WI38 (cell line): ENCODE results near the gene FKBP10.

ENCODE experiments used
- H3K4me3 ChIP-seq: 2 replicates; pipeline ENCODE4 v1.5.1; 2011; ENCODE audit warnings: low read depth, mild to moderate bottlenecking, control low read depth, low read length
- TF ChIP-seq, protein P1 (sequence below): IDR thresholded peaks from 2 replicates; pipeline ENCODE4 v1.5.1; 2012; ENCODE audit warnings: low read depth, mild to moderate bottlenecking, control low read depth, low read length

The FKBP10 gene

DNA sequence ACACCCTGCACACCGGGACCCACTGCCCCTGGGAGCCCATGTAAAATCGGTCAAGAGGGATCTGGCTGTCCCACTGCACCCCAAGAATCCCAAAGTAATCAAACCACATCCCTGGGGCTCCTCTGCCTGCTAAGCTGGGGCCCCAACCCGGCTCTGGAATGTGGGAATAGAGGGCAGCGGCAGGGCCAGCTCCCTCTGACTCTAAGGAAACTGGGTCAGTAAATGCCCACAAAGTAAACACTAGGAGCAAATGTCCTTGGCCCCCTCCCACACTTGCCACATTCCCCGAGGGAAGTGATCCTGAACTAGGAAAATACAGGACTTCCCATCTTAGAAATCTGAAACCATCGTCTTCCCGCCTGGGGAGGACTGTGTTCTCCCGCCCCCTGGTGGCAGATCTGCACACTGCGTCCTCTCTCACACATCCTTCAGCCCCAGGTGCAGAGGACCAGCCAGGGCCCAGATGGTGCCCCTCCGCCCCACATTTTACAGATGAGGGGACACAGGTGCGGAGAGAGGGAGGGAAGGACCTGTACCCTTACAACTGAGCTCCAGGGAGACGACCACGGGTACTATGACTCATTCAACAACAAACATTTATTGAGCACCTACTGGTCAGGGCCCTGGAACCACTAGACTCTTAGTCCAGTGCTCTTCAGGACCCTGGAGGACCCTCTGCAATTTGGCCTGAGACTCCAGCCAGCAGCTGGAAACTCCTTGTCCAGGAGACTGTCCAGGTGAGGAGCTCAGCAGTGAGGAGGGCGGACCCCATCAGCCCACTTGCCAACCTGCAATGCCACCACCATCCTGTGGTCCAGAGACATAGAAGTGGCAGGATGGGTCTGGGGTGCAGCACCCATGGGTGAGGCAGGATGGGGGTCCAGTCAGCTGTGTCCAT, 11.2 kb upstream of the FKBP10 start:
- H3K4me3 ChIP-seq = no peak overlapping the region
- TF ChIP-seq, protein P1, sequence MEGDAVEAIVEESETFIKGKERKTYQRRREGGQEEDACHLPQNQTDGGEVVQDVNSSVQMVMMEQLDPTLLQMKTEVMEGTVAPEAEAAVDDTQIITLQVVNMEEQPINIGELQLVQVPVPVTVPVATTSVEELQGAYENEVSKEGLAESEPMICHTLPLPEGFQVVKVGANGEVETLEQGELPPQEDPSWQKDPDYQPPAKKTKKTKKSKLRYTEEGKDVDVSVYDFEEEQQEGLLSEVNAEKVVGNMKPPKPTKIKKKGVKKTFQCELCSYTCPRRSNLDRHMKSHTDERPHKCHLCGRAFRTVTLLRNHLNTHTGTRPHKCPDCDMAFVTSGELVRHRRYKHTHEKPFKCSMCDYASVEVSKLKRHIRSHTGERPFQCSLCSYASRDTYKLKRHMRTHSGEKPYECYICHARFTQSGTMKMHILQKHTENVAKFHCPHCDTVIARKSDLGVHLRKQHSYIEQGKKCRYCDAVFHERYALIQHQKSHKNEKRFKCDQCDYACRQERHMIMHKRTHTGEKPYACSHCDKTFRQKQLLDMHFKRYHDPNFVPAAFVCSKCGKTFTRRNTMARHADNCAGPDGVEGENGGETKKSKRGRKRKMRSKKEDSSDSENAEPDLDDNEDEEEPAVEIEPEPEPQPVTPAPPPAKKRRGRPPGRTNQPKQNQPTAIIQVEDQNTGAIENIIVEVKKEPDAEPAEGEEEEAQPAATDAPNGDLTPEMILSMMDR = peak; percentile 88

DNA sequence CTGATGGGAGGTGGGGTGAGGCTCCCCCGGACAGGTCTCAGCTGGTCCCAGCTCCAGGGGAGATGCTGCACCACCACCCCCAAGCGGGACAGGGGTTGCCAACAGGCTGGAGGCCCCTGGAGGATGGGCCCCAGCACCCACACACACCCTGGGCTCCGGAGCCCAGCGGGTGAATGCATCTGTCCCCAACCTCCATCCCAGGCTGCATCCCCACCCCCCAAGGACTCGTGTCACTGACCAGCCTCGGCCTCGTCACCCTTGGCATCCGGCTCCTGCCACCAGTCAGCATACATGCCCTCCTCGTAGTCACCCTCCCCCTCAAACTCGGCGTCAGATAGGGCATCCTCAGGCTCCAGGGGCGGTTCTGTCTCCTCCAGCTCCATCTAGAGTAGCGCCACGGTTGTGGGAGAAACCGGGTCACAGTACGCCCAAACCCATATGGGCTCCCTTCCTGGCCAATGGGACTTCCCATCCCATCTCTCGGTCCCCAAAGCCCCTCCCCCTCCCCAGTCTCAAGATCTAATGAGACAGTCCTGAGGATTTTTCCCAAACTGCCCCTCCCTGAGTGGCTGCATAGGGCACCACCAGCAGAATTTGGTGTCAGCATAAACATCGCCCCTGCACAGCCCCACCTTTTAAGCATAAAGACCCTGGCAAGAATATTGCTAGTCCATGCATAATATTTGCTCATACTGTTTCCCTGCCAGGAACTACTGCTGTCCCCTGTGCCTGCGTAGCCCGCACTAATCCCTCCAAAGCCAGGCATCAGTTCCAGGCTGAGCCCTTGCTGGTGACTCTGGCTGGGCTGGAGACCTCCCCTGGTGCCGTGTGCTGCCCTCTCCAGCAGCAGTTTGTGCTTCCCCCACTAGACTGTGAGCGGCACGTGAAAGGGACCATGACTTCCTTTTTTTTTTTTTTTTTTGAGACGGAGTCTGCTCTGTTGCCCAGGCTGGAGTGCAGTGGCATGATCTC, 9.5 kb upstream of the FKBP10 start:
- TF ChIP-seq, protein P1 = no peak
- H3K4me3 ChIP-seq = no peak overlapping the region

DNA sequence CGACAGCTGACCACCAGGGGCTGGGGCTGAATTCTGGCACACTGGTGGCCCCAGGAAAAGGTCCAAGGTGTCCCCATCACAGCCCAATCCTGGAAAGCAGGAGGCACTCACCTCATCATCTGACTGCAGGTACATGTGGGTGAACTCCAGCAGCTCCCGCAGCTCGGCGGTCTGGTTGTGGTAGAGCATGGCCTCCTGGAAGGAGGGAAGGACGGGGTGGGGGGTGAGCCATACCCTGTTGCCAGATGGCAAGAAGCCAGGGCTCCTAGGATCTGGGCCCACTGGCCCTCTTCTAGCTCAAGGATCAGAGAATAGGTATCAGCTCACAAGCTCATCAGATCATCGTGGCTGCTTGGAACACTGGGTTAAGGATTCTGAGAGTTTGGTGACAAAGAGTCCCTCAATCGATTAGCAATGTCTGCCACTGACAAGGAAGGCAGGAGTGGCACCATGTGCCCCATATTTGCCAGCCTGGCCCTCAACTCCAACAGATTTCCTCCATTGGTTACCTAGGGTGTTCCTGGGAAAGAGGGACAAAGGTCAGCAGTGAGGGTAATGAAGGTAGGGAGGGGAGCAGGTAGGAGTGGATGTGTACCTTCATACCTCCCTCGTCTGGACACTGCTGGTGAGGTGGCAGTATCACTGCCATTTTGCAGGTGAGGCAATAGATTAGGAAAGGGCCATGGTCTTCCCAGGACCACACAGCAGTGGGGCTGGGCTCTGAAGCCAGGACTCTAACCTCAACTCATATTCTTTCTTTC, 5.9 kb upstream of the FKBP10 start:
- H3K4me3 ChIP-seq = no peak overlapping the region
- TF ChIP-seq, protein P1 = no peak

DNA sequence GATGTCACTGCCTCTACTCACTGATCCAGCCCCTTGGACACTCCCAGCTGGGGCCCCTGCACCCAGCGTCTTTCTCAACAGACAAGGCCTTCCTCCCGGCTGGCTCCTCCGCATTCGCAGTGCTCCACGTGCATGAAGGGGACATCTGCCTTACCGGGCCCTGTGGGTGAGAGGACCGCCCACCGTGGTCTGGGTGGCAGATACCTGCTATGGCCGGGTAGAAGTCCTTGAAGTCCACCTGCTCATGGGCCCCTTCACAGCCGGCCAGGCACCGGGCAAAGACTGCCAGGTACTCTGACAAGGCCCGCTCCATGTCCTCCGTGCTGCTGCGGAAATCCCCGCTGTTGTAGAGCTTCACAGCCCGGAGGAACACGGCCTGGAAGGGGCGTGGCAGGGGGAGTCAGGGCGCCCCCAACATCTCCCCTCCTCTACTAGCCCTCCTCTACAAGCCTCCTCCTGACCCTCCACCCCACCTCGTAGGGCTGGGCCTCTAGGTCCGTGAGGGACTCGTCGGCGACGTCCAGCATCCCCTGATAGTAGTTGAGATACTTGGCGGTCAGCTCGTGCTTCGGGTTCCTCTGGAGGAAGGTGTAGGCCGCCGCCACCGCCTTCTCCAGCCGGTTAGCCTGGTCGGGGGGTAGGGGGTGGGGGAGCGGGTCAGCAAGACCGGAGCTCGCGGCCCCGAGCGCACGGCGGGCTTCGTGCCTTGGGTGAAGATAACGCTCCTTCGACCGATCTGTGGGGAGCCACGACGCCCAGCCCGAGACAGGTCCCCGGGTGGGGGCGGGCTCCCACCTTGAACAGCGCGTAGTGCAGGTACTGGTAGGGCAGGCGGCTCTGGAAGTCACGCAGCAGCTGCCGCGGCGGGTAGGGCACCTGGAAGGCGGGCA, 1.9 kb upstream of the FKBP10 start:
- TF ChIP-seq, protein P1 = no peak

DNA sequence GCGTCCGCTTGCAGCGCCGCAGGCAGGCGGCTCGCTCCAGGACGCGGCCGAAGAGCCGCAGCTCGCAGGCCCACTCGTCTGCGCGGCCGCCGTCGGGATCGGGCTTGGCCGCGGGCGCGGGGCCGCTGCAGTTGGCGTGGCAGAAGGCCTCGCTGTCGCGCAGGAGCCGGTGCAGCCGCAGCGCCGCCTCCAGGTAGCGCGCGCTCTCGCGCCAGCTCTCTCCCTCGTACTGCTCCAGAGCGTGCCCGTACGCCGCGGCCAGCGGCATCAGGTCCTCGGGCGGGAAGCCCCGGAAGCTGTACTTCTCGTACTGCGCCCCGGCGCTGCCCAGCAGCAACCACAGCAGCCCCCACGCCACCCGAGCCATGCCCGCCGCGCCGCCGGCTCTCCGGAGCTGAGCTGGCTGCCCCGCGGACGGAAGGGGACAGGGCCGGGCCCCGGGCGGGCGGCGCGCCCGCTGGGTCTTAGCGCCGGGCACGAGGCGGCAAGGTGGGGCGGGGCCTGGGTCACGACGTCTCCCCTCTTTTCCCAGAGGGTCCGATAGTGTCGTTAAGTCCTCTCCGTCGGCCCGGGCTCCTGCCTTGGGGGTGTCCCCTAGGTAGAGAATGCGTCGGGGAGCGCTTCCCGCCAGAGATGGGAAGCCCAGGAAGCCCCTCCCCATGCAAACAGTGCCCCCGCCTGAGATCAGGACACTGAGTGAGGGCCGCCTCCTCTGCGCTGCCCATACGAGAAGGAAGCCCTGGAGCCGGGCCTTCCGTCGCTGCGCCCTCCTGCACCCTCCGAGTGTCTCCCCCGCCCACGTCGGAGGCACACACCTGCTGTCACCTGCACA, 1.0 kb upstream of the FKBP10 start, which contains the start of gene P3H4:
Gene P3H4 (minus strand): TSS at position 401 of the 832 bp plus-strand sequence. CDS start 34 bp downstream, at position 367.
- TF ChIP-seq, protein P1 = peak; percentile 67
- peak within 1 kb of the TSS; percentile 95 for H3K4me3 ChIP-seq

More for the DNA sequence above, 1.9 kb upstream of the FKBP10 start:
- H3K4me3 ChIP-seq = peak overlapping the region; percentile 95
